Stimulated activated CD8-positive, alpha-beta memory T cell treated with anti-CD3 and anti-CD28 coated beads, Interleukin-15, amount 100 ng/mL, for 1 hour (primary cell): ENCODE data around the gene CCDC110.
"Not testable (repeated sequence)": the region's sequence is repeated elsewhere in the genome, so short reads cannot be mapped to it uniquely, and the experiment has no call there.

Experiments used
- DNase-seq: peaks from one replicate; pipeline ENCODE4 v3.0.0-alpha.2; 2020; ENCODE audit warnings: low read depth

Gene CCDC110

DNA sequence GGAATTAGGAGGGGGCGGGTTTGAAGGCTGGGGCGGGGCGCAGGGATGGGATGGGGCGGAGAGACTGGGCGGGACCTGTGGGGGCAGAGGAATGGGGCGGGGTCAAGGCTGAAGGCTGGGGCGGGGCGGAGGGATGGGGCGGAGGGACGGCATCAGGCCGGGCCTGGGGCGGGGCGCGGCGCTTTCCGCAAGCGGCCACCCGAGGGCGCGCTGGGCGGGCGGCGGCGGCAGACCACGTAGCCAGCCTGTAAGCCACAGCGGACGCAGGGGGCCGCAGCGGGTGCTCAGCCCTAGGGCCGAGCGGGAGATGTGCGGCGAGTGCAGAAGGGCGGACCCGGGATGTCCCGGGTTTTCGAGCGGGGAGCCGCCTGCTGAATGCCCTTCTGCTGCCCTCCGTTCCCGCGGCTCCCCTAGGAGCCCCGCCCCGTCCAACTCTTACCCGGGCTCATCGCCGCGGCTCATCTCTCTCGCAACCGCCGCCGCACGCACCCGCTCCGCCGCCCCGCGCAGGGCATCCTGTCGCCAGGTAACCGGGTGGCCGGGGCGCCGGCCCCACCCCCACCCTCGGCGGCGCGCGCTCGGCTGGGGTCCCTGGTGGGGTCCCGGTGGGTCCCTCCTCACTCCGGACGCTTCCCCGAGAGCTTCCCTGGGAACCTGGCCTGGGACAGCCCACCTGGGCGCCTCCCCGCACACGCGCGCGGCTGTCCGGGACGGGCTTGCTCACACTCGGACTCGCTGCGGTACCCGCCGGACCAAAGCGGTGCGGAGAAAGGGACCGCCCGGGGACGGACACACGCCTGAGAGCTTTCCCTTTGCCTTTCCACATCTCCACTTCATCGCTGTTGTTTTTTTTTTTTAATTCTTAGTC, at the start of gene CCDC110:
Gene CCDC110 (minus strand): TSS at position 499 of the 868 bp plus-strand sequence. CDS start 50 bp downstream, at position 449.
- DNase-seq, result peak; percentile 82

DNA sequence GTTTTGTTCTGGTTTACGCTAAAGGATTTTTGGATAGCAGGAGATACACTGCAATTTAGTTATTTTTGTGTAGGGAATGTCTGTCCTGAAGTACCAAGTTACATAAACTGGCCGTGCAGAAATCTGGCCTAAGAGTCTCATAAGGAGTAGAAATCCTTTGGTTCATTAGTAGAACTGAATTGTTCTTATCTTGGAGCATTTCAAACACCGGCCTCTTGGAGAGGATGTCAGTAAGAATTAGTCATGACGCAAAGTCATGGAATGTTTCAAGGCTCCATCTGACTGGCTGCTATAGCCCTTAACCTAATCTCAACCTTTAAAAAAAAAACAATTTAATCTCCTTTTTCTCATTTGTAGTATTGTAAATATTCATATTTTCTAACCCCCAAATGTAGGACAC, 48.6 kb upstream of the CCDC110 start:
- DNase-seq, result no peak

DNA sequence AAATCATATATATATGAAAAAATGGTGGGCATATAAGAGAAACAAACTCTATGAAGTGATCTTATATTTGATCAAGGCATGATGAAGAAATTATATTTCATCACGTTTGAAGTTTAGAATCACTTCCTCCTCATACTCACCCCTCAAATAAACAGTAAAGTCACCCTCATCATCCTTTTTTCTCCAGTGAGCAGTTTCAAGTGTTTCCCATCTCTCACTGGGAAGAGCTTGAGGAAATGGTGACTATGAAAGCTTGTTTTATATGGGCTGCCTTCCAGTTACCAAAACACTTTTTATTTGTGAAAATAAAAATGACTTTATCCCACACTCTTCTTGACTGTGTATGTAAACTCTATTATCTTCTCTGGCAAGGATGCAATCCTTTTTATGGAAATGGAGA, 47.0 kb upstream of the CCDC110 start:
- DNase-seq, result no peak

DNA sequence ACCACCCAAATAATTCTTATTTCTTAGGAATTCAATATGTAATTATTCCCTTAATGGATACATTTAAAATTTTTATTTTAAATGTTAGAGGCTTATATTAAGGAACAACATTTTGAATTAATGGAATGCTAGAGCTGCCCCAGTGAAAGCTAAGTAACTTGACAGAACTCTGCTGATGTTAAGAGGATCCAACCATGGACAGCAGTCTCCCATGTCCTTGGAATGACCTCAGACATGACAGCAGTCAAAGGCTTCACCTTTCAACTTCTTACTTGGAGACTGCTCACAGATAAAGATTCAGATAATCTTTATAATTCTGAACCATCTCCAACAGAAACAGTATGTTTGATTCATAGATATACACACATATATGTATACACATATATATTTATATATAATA, 46.5 kb upstream of the CCDC110 start:
- no peak for DNase-seq

DNA sequence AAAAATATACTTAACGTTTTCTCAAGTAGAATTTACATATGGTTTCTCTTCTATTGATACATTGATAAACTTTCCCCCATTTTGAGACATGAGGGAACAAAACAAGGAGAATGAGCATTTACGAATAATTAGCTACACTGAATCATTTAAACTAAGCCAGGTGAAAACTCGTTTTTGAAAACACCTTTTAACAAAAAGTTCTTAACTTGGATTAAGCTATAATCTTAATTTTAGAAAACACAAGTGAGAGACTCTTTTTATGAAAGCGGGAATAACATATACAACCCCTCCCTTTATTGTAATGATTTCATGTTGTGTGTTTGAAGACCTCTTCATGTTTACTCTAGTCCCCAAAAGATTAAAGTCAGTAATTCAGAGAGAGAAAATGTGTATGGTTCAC, 43.7 kb upstream of the CCDC110 start:
- no peak for DNase-seq

DNA sequence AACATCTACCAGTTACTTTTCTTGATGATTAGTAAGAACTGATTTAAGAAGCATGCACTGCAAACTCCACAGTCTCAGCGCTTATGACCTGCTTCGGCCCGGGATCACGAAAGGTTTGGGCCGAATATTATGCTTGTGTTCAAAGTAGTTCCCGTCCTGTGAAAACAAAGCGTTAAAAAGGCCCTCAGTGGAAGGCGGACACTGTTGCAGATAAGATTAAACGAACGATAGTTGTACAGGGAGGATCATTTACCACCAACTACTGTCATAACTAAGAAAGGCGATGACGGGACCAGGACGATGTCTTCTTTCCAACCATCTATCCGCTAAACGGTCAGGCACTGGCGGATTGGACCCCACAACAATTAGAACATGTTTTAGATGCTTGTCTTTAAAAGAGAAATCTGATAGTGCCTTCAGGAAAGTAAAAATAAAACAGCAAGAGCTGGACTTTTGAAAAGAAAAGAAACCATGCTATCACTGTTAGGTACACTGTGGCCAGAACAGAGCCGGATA, 42.7 kb upstream of the CCDC110 start:
- DNase-seq, result no peak

DNA sequence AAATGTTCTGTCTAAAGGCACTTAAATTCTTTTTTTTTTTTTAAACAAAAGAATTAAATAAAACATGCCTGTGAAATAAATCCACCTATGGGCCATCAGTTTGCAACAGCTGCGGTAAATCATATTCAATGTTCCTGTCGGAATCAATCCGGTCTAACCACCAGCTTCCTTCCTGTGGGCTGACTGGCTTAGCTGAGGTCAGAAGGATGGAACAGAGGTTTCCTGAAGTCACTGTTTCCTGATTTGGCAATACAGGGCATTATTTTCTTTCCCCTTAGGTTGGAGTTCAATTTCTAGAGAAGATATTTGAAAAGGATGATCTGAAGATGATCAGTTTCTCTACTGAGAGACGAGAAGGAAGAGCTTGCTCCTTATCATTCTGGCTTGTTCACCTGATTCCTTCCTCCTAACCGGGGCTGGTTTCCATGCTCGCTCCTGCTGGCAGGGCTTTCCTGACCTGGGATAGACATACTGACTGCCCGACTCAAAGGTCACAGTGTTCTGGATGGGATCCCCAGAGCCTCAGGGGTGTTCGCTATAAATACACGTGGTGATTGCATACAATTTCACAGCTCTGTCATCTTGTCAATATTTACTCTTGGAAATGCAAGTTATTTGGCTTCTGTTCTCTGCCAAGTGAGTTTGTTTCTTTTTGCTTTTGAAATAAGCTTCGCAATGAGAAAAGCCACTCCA, 42.1 kb upstream of the CCDC110 start:
- no peak for DNase-seq

DNA sequence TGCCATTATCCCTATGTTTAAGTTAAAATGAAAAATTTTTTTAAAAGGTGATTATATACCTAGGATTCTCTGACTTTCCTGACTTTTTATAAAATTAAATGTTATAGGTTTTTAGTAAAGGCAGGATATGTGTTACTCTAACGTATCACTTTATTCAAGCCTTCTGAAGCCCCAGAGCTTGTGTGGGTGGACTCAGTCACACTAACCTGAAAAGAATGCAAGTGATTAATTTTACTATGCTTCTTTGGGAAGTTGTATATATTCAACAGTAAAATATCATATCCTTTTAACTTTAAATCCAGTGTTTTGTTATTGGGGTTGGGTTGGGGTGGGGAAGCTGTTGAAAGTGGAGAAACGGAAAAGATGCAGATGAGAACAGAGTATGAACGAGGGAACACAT, 41.0 kb upstream of the CCDC110 start:
- DNase-seq, result no peak

DNA sequence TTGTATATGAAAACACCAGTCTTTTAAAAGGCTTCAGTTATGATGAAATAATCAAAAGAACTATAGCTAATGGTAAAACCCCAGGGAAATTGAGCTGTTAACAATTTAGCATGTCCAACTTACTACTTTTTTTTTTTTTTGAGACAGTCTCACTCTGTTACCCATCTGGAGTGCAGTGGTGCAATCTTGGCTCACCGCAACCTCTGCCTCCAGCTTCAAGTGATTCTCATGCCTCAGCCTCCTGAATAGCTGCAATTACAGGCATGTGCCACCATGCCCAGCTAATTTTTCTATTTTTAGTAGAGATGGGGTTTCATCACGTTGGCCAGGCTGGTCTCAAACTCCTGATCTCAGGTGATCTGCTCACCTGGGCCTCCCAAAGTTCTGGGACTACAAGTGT, 39.7 kb upstream of the CCDC110 start:
- DNase-seq, result not testable (repeated sequence)

DNA sequence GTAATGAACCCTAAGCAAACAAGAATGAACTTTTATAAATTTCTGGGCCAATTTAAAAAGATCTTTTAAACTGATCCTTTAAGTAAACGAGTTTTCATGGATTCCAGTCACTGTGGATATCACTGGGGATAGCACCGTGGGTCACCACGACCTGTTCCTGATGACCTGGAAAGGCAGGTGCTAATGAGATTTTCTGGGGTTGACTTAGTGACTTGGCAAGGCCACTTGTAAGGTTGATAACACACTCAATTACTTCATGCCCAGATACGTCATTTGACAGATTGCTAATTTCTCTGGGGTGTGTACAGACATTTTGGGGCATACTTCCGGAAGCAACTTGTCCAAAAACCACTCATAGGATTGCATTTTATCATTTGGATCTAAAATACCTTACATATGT, 39.3 kb upstream of the CCDC110 start:
- no peak for DNase-seq

DNA sequence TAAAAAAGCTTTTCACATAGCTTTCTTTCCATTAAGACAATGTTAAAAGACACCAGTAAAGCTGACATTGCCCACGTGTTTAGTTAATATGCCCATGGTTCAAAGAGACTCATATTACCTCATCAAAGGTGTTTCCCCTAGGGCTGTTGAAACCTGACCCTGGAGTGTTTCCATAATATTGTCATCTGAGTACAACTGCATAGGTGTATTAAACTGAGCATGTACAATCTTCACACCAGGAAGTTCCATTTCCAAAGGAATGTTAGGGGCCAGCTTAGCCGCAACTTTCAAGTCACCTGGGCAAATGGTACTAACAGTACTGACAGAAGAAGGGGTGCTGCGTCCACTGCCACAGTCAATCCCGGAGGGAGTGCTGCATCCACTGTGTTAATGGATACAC, 36.6 kb upstream of the CCDC110 start:
- no peak for DNase-seq

DNA sequence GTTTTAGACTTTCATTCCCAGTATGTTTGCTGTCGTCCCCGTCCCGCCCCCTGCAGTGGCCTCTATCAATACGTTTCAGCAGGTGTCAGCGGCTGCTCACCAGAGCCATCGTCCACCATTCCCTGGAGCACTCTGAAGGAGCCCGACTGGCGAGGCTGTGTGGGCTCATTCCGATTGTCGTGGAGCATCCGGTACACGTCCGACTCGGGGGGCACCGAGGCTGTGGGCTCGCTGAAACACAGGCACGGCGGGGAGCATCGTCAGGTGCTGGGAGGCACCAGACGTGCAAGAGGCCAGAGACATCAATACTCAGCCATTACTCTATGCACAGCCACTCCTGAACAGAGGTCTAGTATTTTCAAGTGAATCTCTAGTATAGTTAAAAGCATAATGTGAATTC, 34.9 kb upstream of the CCDC110 start:
- no peak for DNase-seq

DNA sequence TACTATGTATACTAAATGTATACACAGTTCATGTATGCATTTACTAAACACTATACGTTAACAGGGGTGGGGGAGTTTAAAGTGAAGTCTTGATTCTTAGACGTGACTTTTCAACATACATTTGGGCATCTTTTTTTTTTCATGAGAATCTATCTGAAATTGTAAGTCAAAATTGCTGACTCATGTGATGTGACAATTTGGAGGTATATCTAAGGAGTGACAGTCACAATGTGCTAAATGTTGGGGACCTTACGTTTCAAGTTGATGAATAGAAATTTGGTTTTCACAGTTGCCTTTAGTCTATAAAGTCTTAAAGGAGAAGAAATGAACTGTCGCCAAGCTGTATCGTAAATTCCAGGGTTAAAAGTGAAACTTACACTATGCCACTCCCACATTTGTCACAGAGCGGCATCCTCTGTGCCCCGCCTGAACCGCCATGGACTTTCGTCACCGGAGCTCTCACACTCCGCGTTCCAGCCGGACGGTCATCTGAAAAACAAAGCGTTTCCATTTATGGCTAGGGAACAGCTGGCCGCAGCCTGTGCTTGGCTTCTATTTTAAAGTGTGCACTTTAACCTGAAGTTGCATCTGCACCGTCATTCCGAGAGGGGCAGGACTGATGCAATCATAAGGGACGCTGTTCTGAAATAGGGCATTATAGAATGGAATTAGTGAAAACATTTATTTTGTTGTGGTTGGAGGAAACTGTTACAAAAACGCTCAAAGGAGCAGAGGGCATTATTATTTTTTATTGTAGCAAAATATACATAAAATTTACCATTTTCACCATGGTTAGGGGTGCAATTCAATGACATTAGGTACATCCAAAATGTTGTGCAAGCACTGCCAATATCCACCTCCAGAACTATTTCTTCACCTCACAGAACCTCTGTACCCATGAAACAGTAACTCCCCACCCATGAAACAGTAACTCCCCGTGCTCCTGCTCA, 32.8 kb upstream of the CCDC110 start:
- no peak for DNase-seq

DNA sequence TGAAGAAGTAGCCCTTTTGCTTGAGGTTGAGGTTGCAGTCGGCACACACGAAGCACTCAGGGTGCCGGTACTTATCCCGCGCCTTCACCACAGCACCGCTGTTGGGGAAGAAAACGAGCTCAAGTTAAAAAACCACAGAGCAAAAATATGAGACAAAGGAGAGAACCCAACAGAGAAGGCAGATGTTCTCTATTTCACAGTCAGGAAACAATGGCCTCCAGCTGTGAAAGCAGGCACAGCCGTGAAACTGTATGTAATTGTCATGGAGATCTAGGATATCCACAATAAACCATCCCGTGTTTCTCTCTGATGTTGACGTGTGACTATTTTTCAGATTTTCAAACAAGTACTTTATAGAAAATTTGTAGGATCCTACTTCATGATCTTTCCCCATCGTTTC, 30.9 kb upstream of the CCDC110 start:
- no peak for DNase-seq

DNA sequence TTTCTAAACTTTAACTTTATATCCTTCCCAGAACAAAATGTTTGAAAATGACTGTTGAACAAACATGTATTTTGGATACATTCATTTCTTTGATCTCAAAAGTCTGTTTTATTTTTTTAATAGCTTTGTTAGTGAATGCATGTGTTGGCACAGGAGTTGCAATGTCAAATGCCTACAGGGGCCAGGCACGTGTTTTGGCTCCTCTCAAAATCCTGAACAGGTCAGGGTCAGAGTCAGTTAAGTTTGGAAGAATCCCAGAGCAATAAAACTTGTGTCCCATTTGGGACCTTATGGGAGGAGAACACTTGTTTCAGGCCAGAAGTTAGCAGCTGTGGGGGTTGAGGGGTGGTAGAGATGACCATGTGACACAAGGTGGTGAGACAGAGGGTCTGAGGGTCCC, 29.0 kb upstream of the CCDC110 start:
- DNase-seq, result no peak

DNA sequence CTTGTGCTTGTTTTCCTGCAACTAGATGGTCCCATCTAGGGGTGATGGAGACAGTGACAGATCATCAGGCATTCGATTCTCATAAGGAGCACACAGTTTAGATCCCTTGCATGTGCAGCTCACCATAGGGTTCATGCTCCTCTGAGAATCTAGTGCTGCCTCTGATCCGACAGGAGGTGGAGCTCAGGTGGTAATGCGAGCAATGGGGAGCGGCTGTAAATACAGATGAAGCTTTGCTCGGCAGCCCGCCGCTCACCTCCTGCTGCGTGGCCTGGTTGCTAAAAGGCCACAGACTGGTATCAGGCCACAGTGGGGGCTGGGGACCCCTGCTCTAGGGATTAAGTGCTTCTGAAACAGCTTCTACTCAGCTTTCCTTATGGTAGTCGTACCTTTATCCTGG, 28.5 kb upstream of the CCDC110 start:
- no peak for DNase-seq

DNA sequence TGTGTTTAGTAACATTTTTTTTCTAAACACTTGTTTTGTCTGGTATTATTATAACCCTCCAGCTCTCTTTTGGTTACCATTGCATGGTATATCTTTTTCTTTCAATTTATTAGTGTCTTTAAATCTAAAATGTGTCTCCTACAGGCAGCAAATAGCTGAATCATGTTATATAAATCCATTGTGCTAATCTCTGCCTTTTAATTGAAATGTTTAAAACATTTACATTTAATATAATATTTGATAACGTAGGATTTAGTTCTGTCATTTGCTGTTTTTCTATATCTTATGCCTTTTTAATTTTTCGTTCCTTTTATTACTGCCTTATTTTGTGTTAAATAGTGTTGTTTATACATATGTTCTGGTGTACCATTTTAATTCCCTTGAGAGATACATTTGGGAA, 17.1 kb upstream of the CCDC110 start:
- no peak for DNase-seq

DNA sequence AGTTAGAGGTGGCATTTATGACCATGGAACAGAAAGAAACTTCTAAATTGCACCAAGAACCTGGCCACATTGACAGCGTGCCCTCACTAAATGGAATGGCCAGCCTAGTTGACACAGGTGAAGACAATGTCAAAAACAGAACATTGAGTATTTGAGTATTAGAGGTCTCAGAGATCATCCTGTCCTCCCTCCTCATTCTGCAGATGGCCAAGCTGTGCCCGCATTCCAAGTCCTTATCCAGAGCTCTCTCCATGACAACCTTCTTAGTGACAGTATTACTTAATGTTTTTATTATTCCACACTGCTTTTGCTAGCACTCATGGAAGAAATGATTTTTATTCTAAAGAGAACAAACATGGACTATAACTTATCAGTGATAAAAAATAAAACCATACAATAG, 9.9 kb upstream of the CCDC110 start:
- no peak for DNase-seq

DNA sequence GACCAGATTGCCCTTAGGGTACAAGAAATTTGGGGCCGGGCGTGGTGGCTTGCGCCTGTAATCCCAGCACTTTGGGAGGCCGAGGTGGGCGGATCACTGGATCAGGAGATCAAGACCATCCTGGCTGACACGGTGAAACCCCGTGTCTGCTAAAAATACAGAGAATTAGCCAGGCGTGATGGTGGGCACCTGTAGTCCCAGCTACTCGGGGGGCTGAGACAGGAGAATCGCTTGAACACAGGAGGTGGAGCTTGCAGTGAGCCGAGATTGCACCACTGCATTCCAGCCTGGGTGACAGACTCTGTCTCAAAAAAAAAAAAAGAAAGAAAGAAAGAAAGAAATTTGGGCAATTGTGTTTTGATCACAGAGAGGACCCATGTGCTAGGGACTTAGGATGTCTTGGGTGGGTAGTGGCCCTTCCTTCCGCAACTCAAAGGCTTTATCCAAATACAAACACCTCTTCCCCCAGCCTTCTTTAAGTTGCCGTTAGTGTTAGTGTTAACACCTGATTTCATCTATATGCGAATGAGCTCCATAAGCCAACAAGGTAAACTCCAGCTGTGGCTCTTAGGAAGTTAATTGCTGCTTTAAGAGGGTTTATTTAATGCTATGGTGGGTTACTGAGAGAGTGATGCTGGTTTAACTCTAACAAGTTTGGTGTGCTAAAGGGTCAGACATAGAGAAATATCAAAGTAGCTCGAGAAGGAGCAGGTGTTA, 8.6 kb upstream of the CCDC110 start:
- DNase-seq, result no peak

DNA sequence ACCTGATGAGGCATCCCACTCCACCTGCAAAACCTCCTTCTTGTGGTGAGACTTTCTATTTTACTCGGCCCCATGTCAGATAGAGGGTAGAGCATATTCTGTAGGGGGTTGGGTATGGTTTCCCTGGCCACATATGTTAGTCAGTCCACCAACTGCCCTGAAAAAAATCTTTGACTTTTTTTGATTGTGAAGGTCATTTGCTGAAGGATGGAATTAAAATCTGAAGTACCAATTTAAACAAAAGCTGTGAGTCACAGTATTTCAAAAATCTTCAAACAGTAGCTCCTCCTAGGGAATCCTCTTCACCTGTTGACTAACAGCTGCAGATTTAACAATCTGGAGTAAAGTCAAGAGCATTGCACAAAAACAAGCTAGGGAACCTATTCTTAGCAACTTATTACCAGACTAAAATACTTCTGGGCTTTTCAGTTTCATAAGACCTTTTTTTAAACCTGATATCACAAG, 8.0 kb upstream of the CCDC110 start:
- no peak for DNase-seq

DNA sequence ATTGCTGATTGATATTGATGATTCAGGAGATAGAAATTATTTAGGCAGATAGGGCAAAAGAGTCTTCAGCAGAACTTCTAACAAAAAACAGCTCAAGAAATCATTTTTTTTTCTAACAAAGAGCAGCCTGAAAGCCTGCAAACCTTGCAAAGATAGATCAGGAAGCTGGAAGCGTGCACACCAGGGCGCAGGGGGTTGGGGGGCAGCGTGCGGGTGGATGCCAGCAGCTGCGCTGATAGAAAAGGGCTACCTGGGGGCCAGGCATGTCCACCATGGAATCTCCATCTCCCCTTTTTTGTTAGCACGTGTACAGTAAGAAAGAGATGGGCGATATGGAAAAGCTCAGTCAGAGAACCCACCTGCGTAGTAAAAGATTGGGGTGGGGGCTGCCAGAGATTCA, 1.7 kb upstream of the CCDC110 start:
- no peak for DNase-seq
